ENCODE data around the gene IL37.

DNA sequence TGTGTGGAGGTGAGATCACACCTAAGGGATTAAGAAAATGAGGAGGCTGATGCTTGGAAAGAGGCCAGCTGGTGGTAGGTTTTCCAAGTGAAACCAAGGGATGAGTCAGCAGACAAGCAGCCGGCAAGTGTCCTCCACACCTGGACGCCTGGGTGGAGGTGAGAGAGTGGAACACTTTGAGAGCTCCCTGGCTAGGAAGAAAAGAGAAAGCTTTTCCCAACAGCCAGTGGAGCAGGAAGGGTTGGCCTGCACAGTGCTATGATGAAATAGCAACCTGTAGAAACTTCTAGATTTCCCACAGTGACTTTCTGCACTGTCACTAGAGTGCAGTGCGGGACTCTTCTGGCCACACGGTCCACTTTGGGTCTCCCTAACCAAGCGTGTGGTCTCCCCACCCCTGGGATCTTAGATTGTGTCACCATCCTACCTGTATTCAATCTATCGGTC is 19.6 kb upstream of the IL37 start:
- TF ChIP-seq, protein P1, sequence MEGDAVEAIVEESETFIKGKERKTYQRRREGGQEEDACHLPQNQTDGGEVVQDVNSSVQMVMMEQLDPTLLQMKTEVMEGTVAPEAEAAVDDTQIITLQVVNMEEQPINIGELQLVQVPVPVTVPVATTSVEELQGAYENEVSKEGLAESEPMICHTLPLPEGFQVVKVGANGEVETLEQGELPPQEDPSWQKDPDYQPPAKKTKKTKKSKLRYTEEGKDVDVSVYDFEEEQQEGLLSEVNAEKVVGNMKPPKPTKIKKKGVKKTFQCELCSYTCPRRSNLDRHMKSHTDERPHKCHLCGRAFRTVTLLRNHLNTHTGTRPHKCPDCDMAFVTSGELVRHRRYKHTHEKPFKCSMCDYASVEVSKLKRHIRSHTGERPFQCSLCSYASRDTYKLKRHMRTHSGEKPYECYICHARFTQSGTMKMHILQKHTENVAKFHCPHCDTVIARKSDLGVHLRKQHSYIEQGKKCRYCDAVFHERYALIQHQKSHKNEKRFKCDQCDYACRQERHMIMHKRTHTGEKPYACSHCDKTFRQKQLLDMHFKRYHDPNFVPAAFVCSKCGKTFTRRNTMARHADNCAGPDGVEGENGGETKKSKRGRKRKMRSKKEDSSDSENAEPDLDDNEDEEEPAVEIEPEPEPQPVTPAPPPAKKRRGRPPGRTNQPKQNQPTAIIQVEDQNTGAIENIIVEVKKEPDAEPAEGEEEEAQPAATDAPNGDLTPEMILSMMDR (IDR thresholded peaks at IDR 0.05; ENCODE audit: low read length) = no peak
- no peak for TF ChIP-seq EZH2 (IDR thresholded peaks at IDR 0.05; ENCODE audit: borderline replicate concordance, low read length)

Measured in OCI-LY1 (cell line).